ENCODE data around the gene CRB3. TPM values are rescaled to one million over a fixed set of nuclear protein-coding genes. Genes with fewer than 3 reads are reported as not detected.
"Not testable (repeated sequence)": the region's sequence is repeated elsewhere in the genome, so short reads cannot be mapped to it uniquely, and the experiment has no call there.

CRB3 gene
- total RNA-seq, 1 donor: not detected

GRCh38 chr19:6424939-6425731 is 38.9 kb upstream of the CRB3 start:
- peaks cover 5% of the 10 kb centered on the region for H3K4me1 ChIP-seq (ENCODE audit: insufficient read depth, low read length)
- peaks cover 38% of the 10 kb centered on the region for H4K20me1 ChIP-seq (ENCODE audit: insufficient read depth, low read length)
- peak overlapping the region; percentile 40 for H3K27ac ChIP-seq (ENCODE audit: low read depth, low read length)
- H3K9me3 ChIP-seq (ENCODE audit: low read depth, low read length): no peaks in the 10 kb centered on the region
- H3K36me3 ChIP-seq (ENCODE audit: insufficient read depth, low read length): peaks cover 26% of the 10 kb centered on the region
- no peak for TF ChIP-seq CTCF (IDR thresholded peaks at IDR 0.05; ENCODE audit: extremely low read depth, low read depth, low read length)
- H3K27me3 ChIP-seq (ENCODE audit: insufficient read depth, low read length): no peaks in the 10 kb centered on the region
- H3K4me2 ChIP-seq (ENCODE audit: insufficient read depth, low read length): peak overlapping the region; percentile 2
- peaks cover 42% of the 10 kb centered on the region for H3K79me2 ChIP-seq (ENCODE audit: insufficient read depth, low read length)
- H2AFZ ChIP-seq (ENCODE audit: low read length): peak overlapping the region; percentile 87
- peak; percentile 100 for DNase-seq (ENCODE audit: insufficient read length, low spot score, missing footprints)
- no peak overlapping the region for H3K4me3 ChIP-seq (ENCODE audit: insufficient read depth, low read length)

- no peak for TF ChIP-seq CTCF (IDR thresholded peaks at IDR 0.05; ENCODE audit: extremely low read depth, low read depth, low read length)
- H2AFZ ChIP-seq (ENCODE audit: low read length): peak overlapping the region; percentile 87
- H3K4me1 ChIP-seq (ENCODE audit: insufficient read depth, low read length): peaks cover 5% of the 10 kb centered on the region
- peaks cover 18% of the 10 kb centered on the region for H3K36me3 ChIP-seq (ENCODE audit: insufficient read depth, low read length)
- H3K27ac ChIP-seq (ENCODE audit: low read depth, low read length): peak overlapping the region; percentile 40
- H3K27me3 ChIP-seq (ENCODE audit: insufficient read depth, low read length): no peaks in the 10 kb centered on the region
- no peaks in the 10 kb centered on the region for H3K9me3 ChIP-seq (ENCODE audit: low read depth, low read length)
- H3K4me2 ChIP-seq (ENCODE audit: insufficient read depth, low read length): peak overlapping the region; percentile 2
- peak; percentile 45 for DNase-seq (ENCODE audit: insufficient read length, low spot score, missing footprints)
- no peak overlapping the region for H3K4me3 ChIP-seq (ENCODE audit: insufficient read depth, low read length)
- peaks cover 33% of the 10 kb centered on the region for H3K79me2 ChIP-seq (ENCODE audit: insufficient read depth, low read length)
- peaks cover 31% of the 10 kb centered on the region for H4K20me1 ChIP-seq (ENCODE audit: insufficient read depth, low read length)
Observed at GRCh38 chr19:6425732-6426620, 38.1 kb upstream of the CRB3 start.

GRCh38 chr19:6427131-6427530 is 36.9 kb upstream of the CRB3 start:
- H3K79me2 ChIP-seq (ENCODE audit: insufficient read depth, low read length): peaks cover 22% of the 10 kb centered on the region
- peaks cover 5% of the 10 kb centered on the region for H3K4me1 ChIP-seq (ENCODE audit: insufficient read depth, low read length)
- peaks cover 19% of the 10 kb centered on the region for H4K20me1 ChIP-seq (ENCODE audit: insufficient read depth, low read length)
- H3K9me3 ChIP-seq (ENCODE audit: low read depth, low read length): no peaks in the 10 kb centered on the region
- DNase-seq (ENCODE audit: insufficient read length, low spot score, missing footprints): peak; percentile 64
- H3K4me3 ChIP-seq (ENCODE audit: insufficient read depth, low read length): no peak overlapping the region
- H3K27me3 ChIP-seq (ENCODE audit: insufficient read depth, low read length): peaks cover 2% of the 10 kb centered on the region
- H3K36me3 ChIP-seq (ENCODE audit: insufficient read depth, low read length): peaks cover 6% of the 10 kb centered on the region
- TF ChIP-seq CTCF (IDR thresholded peaks at IDR 0.05; ENCODE audit: extremely low read depth, low read depth, low read length): no peak
- H2AFZ ChIP-seq (ENCODE audit: low read length): no peak overlapping the region
- no peak overlapping the region for H3K4me2 ChIP-seq (ENCODE audit: insufficient read depth, low read length)
- no peak overlapping the region for H3K27ac ChIP-seq (ENCODE audit: low read depth, low read length)

- not testable (repeated sequence) for H3K4me3 ChIP-seq (ENCODE audit: insufficient read depth, low read length); H3K27ac ChIP-seq (ENCODE audit: low read depth, low read length); H3K4me1 ChIP-seq (ENCODE audit: insufficient read depth, low read length); H3K4me2 ChIP-seq (ENCODE audit: insufficient read depth, low read length); H3K9me3 ChIP-seq (ENCODE audit: low read depth, low read length); H4K20me1 ChIP-seq (ENCODE audit: insufficient read depth, low read length); H3K27me3 ChIP-seq (ENCODE audit: insufficient read depth, low read length); H2AFZ ChIP-seq (ENCODE audit: low read length); H3K36me3 ChIP-seq (ENCODE audit: insufficient read depth, low read length); DNase-seq (ENCODE audit: insufficient read length, low spot score, missing footprints); H3K79me2 ChIP-seq (ENCODE audit: insufficient read depth, low read length)
Observed at GRCh38 chr19:6428692-6429418, 35.2 kb upstream of the CRB3 start.
